AG04450 (cell line): ENCODE results near the gene DCTN3. TPM values are rescaled to one million over a fixed set of nuclear protein-coding genes. Genes with fewer than 3 reads are reported as not detected.
A peak's percentile ranks its signal among the peaks of the same experiment; 100 is the strongest.

Source experiments
- CTCF ChIA-PET: fragments of 300-600, 350-600 bp; formaldehyde crosslinking; extraction: SDS; loops from one replicate; lab custom pipeline; 2022; ENCODE audit warnings: antibody characterized with exemption, inconsistent platforms; lab: Charles Lee
- POLR2A ChIA-PET: fragments of 350-600 bp; formaldehyde crosslinking; extraction: SDS; loops from one replicate; lab custom pipeline; 2021; ENCODE audit warnings: antibody characterized with exemption, inconsistent platforms; lab: Yijun Ruan, JAX
- DNase-seq: peaks from one replicate; pipeline ENCODE4 v3.0.0-alpha.2; 2011; ENCODE audit warnings: low read depth, low spot score
- H3K27ac ChIP-seq: one replicate; pipeline ENCODE4 v1.5.1; 2012; ENCODE audit warnings: low read depth, low read length, control low read depth
- H3K27me3 ChIP-seq: one replicate; pipeline ENCODE4 v1.6.0; 2012; ENCODE audit warnings: low read length; ENCODE audit not compliant: control insufficient read depth, insufficient read depth
- H3K4me3 ChIP-seq: 2 replicates; pipeline ENCODE4 v1.5.1; 2011; ENCODE audit warnings: mild to moderate bottlenecking, low read depth, low read length, control low read depth
- H3K9me3 ChIP-seq: 2 replicates; pipeline ENCODE4 v1.5.1; 2012; ENCODE audit warnings: low read length; ENCODE audit not compliant: control insufficient read depth, insufficient read depth
- polyA plus RNA-seq: library from polyadenylated mRNA; depleted of rRNA; stranded (reverse); fragments of >200 nt; gene quantifications from 2 replicates; pipeline ENCODE4 v1.2.3, GENCODE V29; 2011
- TF ChIP-seq, protein P1 (sequence below): IDR thresholded peaks from 2 replicates; pipeline ENCODE4 v1.5.1; 2011; ENCODE audit warnings: low read depth, low read length, control low read depth, inconsistent platforms

Gene DCTN3
- polyA plus RNA-seq, 1 experiment = 97.6 TPM

- DNase-seq = no peak
- peak within 1 kb of the TSS; percentile 64 for H3K4me3 ChIP-seq
- H3K27ac ChIP-seq = no peak within 1 kb of the TSS
- no peaks in the 10 kb centered on the region for H3K9me3 ChIP-seq
- H3K27me3 ChIP-seq = no peaks in the 10 kb centered on the region
- POLR2A ChIA-PET = interaction anchor here (0.9 to 2.0 kb wide), 2 partner anchors 10 to 13 kb away, joined by 3 to 6 read pairs; partner anchors contain the start of gene CCL27
- TF ChIP-seq, protein P1, sequence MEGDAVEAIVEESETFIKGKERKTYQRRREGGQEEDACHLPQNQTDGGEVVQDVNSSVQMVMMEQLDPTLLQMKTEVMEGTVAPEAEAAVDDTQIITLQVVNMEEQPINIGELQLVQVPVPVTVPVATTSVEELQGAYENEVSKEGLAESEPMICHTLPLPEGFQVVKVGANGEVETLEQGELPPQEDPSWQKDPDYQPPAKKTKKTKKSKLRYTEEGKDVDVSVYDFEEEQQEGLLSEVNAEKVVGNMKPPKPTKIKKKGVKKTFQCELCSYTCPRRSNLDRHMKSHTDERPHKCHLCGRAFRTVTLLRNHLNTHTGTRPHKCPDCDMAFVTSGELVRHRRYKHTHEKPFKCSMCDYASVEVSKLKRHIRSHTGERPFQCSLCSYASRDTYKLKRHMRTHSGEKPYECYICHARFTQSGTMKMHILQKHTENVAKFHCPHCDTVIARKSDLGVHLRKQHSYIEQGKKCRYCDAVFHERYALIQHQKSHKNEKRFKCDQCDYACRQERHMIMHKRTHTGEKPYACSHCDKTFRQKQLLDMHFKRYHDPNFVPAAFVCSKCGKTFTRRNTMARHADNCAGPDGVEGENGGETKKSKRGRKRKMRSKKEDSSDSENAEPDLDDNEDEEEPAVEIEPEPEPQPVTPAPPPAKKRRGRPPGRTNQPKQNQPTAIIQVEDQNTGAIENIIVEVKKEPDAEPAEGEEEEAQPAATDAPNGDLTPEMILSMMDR = no peak
- CTCF ChIA-PET = interaction anchor here (2.5 kb wide), 1 partner anchor 17 kb away, joined by 5 read pairs; no protein-coding TSS in a partner anchor
Observed at GRCh38 chr9:34651876-34652601, 31.7 kb upstream of the DCTN3 start, which contains the start of gene IL11RA. TSS of gene IL11RA (plus strand) at chr9:34652185. CDS start at chr9:34655218, 3,033 bp downstream.

GRCh38 chr9:34651321-34651720 lies 31.0 kb upstream of the DCTN3 start:
- no peaks in the 10 kb centered on the region for H3K27me3 ChIP-seq
- DNase-seq = no peak
- POLR2A ChIA-PET = interaction anchor here (0.9 to 2.0 kb wide), 2 partner anchors 11 to 14 kb away, joined by 3 to 6 read pairs; partner anchors contain the start of gene CCL27
- CTCF ChIA-PET = interaction anchor here (2.1 to 2.5 kb wide), 2 partner anchors 13 to 16 kb away, joined by 5 to 7 read pairs; no protein-coding TSS in a partner anchor
- H3K27ac ChIP-seq = no peak overlapping the region
- H3K4me3 ChIP-seq = peak overlapping the region; percentile 64
- no peaks in the 10 kb centered on the region; the same call in 1 of the 2 replicates for H3K9me3 ChIP-seq
- TF ChIP-seq, protein P1 = no peak

DNA sequence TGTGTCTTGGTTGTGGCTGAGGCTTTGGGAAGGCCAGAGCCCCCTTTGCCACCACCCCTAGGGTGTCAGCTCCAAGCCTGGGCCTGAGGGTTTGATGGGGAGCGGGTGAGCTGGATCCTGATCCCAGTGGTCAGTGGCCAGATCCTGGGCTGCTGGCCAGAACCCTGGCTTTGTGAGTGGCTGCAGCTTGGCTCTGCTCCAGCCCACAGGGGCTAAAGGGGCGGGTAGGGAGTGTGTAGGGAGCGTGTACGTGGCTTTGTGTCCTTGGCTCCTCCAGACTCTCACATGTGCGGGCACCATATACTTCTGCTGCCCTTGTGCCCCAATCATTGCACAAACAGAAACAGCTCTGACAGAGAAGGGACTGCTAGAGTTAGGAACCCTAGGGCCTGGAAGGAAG lies 30.5 kb upstream of the DCTN3 start:
- no peak overlapping the region for H3K27ac ChIP-seq
- no peaks in the 10 kb centered on the region for H3K27me3 ChIP-seq
- H3K9me3 ChIP-seq = no peaks in the 10 kb centered on the region; the same call in 1 of the 2 replicates
- DNase-seq = no peak
- TF ChIP-seq, protein P1 = no peak
- ChIA-PET POLR2A (interaction anchor here (0.9 to 2.0 kb wide), 2 partner anchors 11 to 14 kb away, joined by 3 to 6 read pairs; partner anchors contain the start of gene CCL27), CTCF (interaction anchor here (0.8 to 2.5 kb wide), 3 partner anchors 14 to 16 kb away, joined by 3 to 7 read pairs (median 5); no protein-coding TSS in a partner anchor)
- H3K4me3 ChIP-seq = no peak overlapping the region

DNA sequence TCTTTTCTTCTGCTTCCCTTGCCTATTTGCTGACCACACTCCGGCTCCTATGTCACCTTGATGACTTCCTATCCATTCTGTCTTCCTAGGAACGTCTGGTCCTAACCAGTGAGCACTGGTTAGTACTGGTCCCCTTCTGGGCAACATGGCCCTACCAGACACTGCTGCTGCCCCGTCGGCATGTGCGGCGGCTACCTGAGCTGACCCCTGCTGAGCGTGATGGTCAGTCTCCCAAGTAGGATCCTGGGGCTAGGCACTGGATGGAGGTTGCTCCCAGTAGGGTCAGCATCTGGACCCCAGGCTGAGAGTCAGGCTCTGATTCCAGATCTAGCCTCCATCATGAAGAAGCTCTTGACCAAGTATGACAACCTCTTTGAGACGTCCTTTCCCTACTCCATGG lies 28.4 kb upstream of the DCTN3 start:
- Histone ChIP-seq H3K4me3 (no peak overlapping the region), H3K27ac (no peak overlapping the region), H3K9me3 (no peaks in the 10 kb centered on the region; the same call in 1 of the 2 replicates), H3K27me3 (no peaks in the 10 kb centered on the region)
- CTCF ChIA-PET = interaction anchor here (2.6 kb wide), 1 partner anchor 15 kb away, joined by 15 read pairs; no protein-coding TSS in a partner anchor
- TF ChIP-seq, protein P1 = no peak
- POLR2A ChIA-PET = no interaction called here
- no peak for DNase-seq
